Measurements from ENCODE around the gene DNAJB14. TPM values are rescaled to one million over a fixed set of nuclear protein-coding genes. Genes with fewer than 3 reads are reported as not detected.

Gene DNAJB14
- total and polyA plus RNA-seq, 2 of the 4 experiments (the other 2 are of a cell fraction): 12.9 to 15.6 TPM

GRCh38 chr4:99918656-99919055 lies 27.8 kb downstream of the DNAJB14 start:
- no peak overlapping the region for H2AFZ ChIP-seq (replicated peaks; ENCODE audit: low read length, poor library complexity)
- H4K91ac ChIP-seq (ENCODE audit: insufficient read depth, low read depth, low read length): no peak overlapping the region
- no peak overlapping the region for H3K18ac ChIP-seq (ENCODE audit: low read depth, low read length)
- H2BK15ac ChIP-seq (ENCODE audit: low read depth, low read length): no peak overlapping the region
- H3K4me1 ChIP-seq (ENCODE audit: control insufficient read depth, insufficient read depth, low read length): no peaks in the 10 kb centered on the region
- WGBS, 2 experiments (ENCODE audit: extremely low coverage in 2 of 2, insufficient read length in 1 of 2): no CpG with 5 or more reads among the region's 2 CpGs
- no peak overlapping the region for H3K14ac ChIP-seq (replicated peaks; ENCODE audit: low read depth, low read length)
- TF ChIP-seq RFX5 (IDR thresholded peaks at IDR 0.05; ENCODE audit: low read depth, low read length) (no peak), CHD1 (IDR thresholded peaks at IDR 0.05; ENCODE audit: low read depth, low read length) (no peak), POLR2A (IDR thresholded peaks at IDR 0.05; ENCODE audit: low read depth, low read length) (no peak), USF2 (IDR thresholded peaks at IDR 0.05; ENCODE audit: low read depth, low read length) (no peak), NFE2L2 (IDR thresholded peaks at IDR 0.05; ENCODE audit: low read depth, low read length) (no peak), RCOR1 (IDR thresholded peaks at IDR 0.05; ENCODE audit: insufficient replicate concordance, low read length) (no peak), MAFK (IDR thresholded peaks at IDR 0.05; ENCODE audit: low read depth, low read length) (no peak), CEBPB (IDR thresholded peaks at IDR 0.05; ENCODE audit: low read depth, low read length) (no peak), MXI1 (IDR thresholded peaks at IDR 0.05; ENCODE audit: borderline replicate concordance, low read depth, low read length) (no peak), SMC3 (IDR thresholded peaks at IDR 0.05; ENCODE audit: low read depth, low read length) (no peak), MAZ (IDR thresholded peaks at IDR 0.05; ENCODE audit: borderline replicate concordance, low read depth, low read length) (no peak), CTCF (conservative IDR thresholded peaks at IDR 0.05; ENCODE audit: low read depth, low read length) (no peak), ELK1 (IDR thresholded peaks at IDR 0.05; ENCODE audit: borderline replicate concordance, low read depth, low read length) (no peak), FOS (IDR thresholded peaks at IDR 0.05; ENCODE audit: low read depth, low read length) (no peak)
- no peaks in the 10 kb centered on the region for H3K9me3 ChIP-seq (ENCODE audit: control insufficient read depth, insufficient read depth, low read length)
- in situ Hi-C loops (cut with MboI; ENCODE audit: low sequenced_read_pairs): no loop called here
- H4K20me1 ChIP-seq (ENCODE audit: insufficient read depth, low read length): no peaks in the 10 kb centered on the region
- 0 out of 2 replicates have a peak, but pooled peaks cover 4% of the 10 kb centered on the region for H3K9me1 ChIP-seq (ENCODE audit: insufficient read depth, low read length)
- no peak overlapping the region for H3K4ac ChIP-seq (ENCODE audit: low read depth, low read length)
- ChIA-PET CTCF (no interaction called here), POLR2A (ENCODE audit: unreplicated experiment) (no interaction called here)
- no peak overlapping the region for H3K4me2 ChIP-seq (ENCODE audit: low read depth, low read length)
- H4K8ac ChIP-seq (ENCODE audit: low read depth in 2 of 2, low read length in 2 of 2): no peak overlapping the region
- no peak overlapping the region for H3K27ac ChIP-seq (ENCODE audit: insufficient read depth, low read length)
- H3K36me3 ChIP-seq (ENCODE audit: control insufficient read depth, insufficient read depth, low read length): peaks cover 13% of the 10 kb centered on the region
- H2BK20ac ChIP-seq (ENCODE audit: low read depth, low read length): no peak overlapping the region
- intact Hi-C loops (cut with micrococcal nuclease): no loop called here
- no peak for ATAC-seq (ENCODE audit: low read depth)
- no peak overlapping the region for H3K56ac ChIP-seq (ENCODE audit: extremely low read depth, insufficient read depth, low read length)
- peaks cover 8 to 13% of the 10 kb centered on the region in 2 experiments for H3K79me1 ChIP-seq (ENCODE audit: low read depth in 1 of 2, low read length in 2 of 2)
- BruUV-seq (replicated peaks): no TSS peak
- no peaks in the 10 kb centered on the region for H3K27me3 ChIP-seq (ENCODE audit: control insufficient read depth, insufficient read depth, low read length)
- no peak overlapping the region for H3K4me3 ChIP-seq (ENCODE audit: insufficient read depth, low read depth, low read length)
- H3K9ac ChIP-seq (ENCODE audit: low read depth, low read length): no peak overlapping the region
- H2AK9ac ChIP-seq (replicated peaks; ENCODE audit: low read depth, low read length, poor library complexity): no peak overlapping the region
- no peak for DNase-seq
- dilution Hi-C loops (cut with HindIII; ENCODE audit: low sequenced_read_pairs, unreplicated experiment): no loop called here
- H2AK5ac ChIP-seq (ENCODE audit: low read depth, low read length): no peak overlapping the region
- no peak overlapping the region for H4K5ac ChIP-seq (ENCODE audit: low read depth, low read length)
- H2BK120ac ChIP-seq (ENCODE audit: low read depth, low read length): no peak overlapping the region
- H2BK5ac ChIP-seq (ENCODE audit: low read depth, low read length, poor library complexity, severe bottlenecking): no peak overlapping the region
- H3K23ac ChIP-seq (ENCODE audit: low read depth, low read length): no peak overlapping the region
